Right atrium auricular region (tissue), 2 donors: ENCODE data around the gene DPP6. TPM values are rescaled to one million over a fixed set of nuclear protein-coding genes. Genes with fewer than 3 reads are reported as not detected.
"Not testable (repeated sequence)": the region's sequence is repeated elsewhere in the genome, so short reads cannot be mapped to it uniquely, and the experiment has no call there.

Source experiments
- DNase-seq: peaks from one replicate; pipeline ENCODE4 v3.0.0-alpha.2; 2019; ENCODE audit warnings: low spot score
- H3K27ac ChIP-seq, 2 donors: fragments of 200-600 bp; sonication (generic); 1 replicate in 1 of 2; 2 replicates in 1 of 2; pipeline ENCODE4 v1.5.1; 2016 to 2019
- H3K27me3 ChIP-seq, 2 donors: fragments of 200-600 bp; sonication (generic); one replicate each; pipeline versions ENCODE4 v1.5.1 to v1.6.0; 2017 to 2019
- H3K36me3 ChIP-seq: fragments of 200-600 bp; sonication (generic); one replicate; pipeline ENCODE4 v1.5.1; 2016
- H3K4me1 ChIP-seq, 2 donors: fragments of 200-600 bp; sonication (generic); one replicate each; pipeline versions ENCODE4 v1.5.1 to v1.6.0; 2017 to 2019
- H3K4me3 ChIP-seq, 2 donors: fragments of 200-600 bp; sonication (generic); 1 replicate in 1 of 2; 2 replicates in 1 of 2; pipeline ENCODE4 v1.5.1; 2017 to 2019; ENCODE audit warnings: mild to moderate bottlenecking in 1 of 2, moderate library complexity in 1 of 2
- H3K9me3 ChIP-seq, 2 donors: fragments of 200-600 bp; sonication (generic); one replicate each; pipeline ENCODE4 v1.5.1; 2019
- CTCF ChIP-seq, 2 donors: fragments of 200-600 bp; sonication (generic); IDR thresholded peaks; one replicate each; pipeline ENCODE4 v1.5.1; 2019; ENCODE audit warnings: antibody characterized with exemption in 2 of 2
- total RNA-seq, 2 donors: library from RNA; depleted of rRNA; stranded (reverse); fragments of >200 nt; gene quantifications; one replicate each; pipeline ENCODE4 v1.1.0, GENCODE V29; 2016

DPP6 gene
- total RNA-seq, 2 donors from 2014 or later: 0.35 to 0.85 TPM

GRCh38 chr7:154918266-154918665, 866.1 kb downstream of the DPP6 start:
- Histone ChIP-seq H3K4me3 (no peak overlapping the region), H3K27me3 (no peaks in the 10 kb centered on the region), H3K4me1 (peaks cover 0 to 10% of the 10 kb centered on the region in 2 donors), H3K9me3 (no peaks in the 10 kb centered on the region), H3K36me3 (no peaks in the 10 kb centered on the region), H3K27ac (no peak overlapping the region)
- no peak for TF ChIP-seq CTCF (IDR thresholded peaks at IDR 0.05)
- no peak for DNase-seq

DNA sequence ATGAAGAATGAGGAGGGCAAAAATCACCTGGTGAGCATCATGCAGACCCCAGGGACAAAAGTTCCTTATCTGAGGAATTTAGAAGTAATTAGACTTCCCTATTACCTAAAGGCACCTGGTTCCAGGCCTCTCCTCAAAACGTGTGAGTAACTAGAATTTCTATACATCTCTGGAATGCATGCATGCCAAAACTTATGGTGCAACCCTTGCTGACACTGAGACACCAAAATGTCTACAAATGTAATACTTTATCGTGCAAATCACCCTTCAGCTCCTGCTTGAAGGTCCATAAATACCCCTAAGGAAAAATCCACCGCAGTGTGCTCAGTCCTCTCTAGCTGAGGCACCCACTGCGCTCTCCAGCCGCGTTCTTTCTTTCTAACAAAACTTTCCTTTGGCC, 866.5 kb downstream of the DPP6 start:
- DNase-seq: peak; percentile 9
- Histone ChIP-seq H3K9me3 (no peaks in the 10 kb centered on the region), H3K27ac (no peak overlapping the region), H3K4me1 (peaks cover 0 to 10% of the 10 kb centered on the region in 2 donors), H3K27me3 (no peaks in the 10 kb centered on the region), H3K4me3 (no peak overlapping the region), H3K36me3 (no peaks in the 10 kb centered on the region)
- TF ChIP-seq CTCF (IDR thresholded peaks at IDR 0.05): no peak

DNA sequence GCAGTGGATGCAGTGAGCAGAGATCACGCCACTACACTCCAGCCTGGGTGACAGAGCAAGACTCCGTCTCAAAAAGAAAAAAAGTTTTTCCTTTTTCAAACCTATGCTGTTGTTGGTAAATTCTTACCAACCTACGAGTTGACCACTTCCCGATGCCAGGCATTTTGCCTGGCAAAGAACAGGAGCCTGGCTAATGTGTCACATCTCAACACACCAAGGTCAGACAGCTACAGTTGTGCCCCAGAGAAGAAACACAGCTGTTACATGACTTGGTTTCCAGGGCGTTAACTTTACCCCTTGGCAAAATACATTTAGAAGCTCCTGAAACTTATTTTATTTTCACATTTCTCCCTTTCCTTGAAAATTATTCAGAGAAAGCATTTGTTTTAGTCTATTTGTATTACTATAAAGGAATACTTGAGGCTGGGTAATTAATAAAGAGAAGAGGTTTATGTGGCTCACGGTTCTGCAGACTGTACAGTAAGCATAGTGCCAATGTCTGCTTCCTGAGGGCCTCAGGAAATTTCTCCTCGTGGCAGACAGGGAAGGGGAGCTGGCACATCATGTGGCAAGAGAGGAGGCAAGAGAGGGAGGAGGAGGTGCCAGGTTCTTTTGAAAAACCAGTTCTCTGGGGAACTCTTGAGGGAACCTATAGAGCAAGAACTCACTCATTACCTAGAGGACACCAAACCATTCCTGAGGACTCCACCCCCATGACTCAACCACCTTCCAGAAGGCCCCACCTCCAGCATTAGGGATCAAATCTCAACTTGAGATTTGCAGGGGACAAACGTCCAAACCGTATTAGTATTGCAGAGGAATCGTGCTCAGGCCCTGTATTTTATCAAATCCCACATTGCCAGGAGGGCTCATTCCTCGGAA, 867.4 kb downstream of the DPP6 start:
- Histone ChIP-seq H3K9me3 (no peaks in the 10 kb centered on the region), H3K4me1 (peaks cover 0 to 1% of the 10 kb centered on the region in 2 donors), H3K27ac (no peak overlapping the region), H3K4me3 (no peak overlapping the region), H3K36me3 (no peaks in the 10 kb centered on the region), H3K27me3 (no peaks in the 10 kb centered on the region)
- DNase-seq: peak; percentile 38
- TF ChIP-seq CTCF (IDR thresholded peaks at IDR 0.05): no peak

- not testable (repeated sequence) for H3K4me3 ChIP-seq, H3K27ac ChIP-seq, H3K27me3 ChIP-seq, DNase-seq, H3K4me1 ChIP-seq, H3K36me3 ChIP-seq, H3K9me3 ChIP-seq
Measured at GRCh38 chr7:154922472-154922871, 870.3 kb downstream of the DPP6 start.

GRCh38 chr7:154927624-154928125, 875.5 kb downstream of the DPP6 start:
- peak; percentile 82 for DNase-seq
- Histone ChIP-seq H3K27ac (peak overlapping the region; percentile 86 to 87), H3K36me3 (no peaks in the 10 kb centered on the region), H3K27me3 (no peaks in the 10 kb centered on the region), H3K4me1 (peaks cover 0 to 6% of the 10 kb centered on the region in 2 donors), H3K4me3 (peak overlapping the region; percentile 55 to 63), H3K9me3 (no peaks in the 10 kb centered on the region)
- TF ChIP-seq CTCF (IDR thresholded peaks at IDR 0.05): peak; percentile 26 to 81

DNA sequence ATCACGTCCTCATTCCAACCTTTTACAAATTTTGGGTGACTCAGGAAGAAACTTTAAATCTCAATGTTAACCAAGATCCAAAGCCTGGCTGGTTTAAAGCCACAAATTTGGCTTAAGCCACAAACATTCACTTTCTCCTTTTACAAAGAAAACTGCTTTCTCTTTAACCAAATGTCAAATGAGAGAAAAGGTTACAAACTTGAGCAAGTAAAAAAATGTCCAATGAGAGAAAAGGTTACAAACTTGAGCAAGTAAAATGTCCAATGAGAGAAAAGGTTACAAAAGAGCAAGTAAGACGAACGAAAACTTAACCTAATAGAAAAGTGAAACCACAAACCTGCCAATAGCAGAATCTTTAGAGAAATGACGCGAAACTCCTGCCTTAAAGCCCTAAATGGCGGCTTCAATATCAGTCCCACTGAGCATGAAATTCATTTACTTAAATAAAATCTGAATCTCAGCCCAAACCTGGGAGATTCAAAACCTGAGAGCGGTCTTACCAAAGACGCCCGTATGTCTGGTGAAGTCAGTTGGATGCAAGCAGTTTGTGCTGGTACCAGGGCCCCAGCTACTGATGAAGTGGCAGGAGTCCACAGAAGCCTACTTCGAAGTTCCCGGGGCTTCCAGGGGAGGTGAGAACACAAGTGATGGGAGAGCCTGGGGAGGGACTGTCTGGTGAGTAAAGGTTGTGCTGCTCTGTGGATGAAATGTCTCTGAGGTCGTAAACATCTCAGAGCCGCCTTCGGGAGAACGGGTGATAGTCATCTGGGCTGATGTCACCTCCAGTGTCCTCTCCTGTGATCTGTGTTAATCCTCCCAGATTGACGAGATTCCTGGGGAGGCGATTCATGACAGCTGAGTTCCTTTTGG, 876.2 kb downstream of the DPP6 start:
- TF ChIP-seq CTCF (IDR thresholded peaks at IDR 0.05): no peak
- DNase-seq: peak; percentile 63
- Histone ChIP-seq H3K9me3 (no peaks in the 10 kb centered on the region), H3K27ac (peak overlapping the region; percentile 86 to 87), H3K36me3 (no peaks in the 10 kb centered on the region), H3K4me1 (peaks cover 0 to 6% of the 10 kb centered on the region in 2 donors), H3K4me3 (peak overlapping the region; percentile 55 to 63), H3K27me3 (no peaks in the 10 kb centered on the region)
